ENCODE measurements around the gene STX17. TPM values are rescaled to one million over a fixed set of nuclear protein-coding genes. Genes with fewer than 3 reads are reported as not detected.
"Not testable (repeated sequence)": the region's sequence is repeated elsewhere in the genome, so short reads cannot be mapped to it uniquely, and the experiment has no call there.

Gene STX17
- total RNA-seq, 1 donor from 2014 or later, result 25.0 TPM

GRCh38 chr9:99954819-99955218 lies 48.4 kb downstream of the STX17 start:
- no peak for DNase-seq (ENCODE audit: missing footprints)
- intact Hi-C loops (cut with DNase I), result no loop called here
- no peak for ATAC-seq

- intact Hi-C loops (cut with DNase I), result no loop called here
- no peak for ATAC-seq
- no peak for DNase-seq (ENCODE audit: missing footprints)
Measured at GRCh38 chr9:99955606-99956005, 49.2 kb downstream of the STX17 start.

- intact Hi-C loops (cut with DNase I), result no loop called here
- ATAC-seq (no peak), DNase-seq (ENCODE audit: missing footprints) (no peak)
Measured at GRCh38 chr9:99962680-99963261, 56.3 kb downstream of the STX17 start.

DNA sequence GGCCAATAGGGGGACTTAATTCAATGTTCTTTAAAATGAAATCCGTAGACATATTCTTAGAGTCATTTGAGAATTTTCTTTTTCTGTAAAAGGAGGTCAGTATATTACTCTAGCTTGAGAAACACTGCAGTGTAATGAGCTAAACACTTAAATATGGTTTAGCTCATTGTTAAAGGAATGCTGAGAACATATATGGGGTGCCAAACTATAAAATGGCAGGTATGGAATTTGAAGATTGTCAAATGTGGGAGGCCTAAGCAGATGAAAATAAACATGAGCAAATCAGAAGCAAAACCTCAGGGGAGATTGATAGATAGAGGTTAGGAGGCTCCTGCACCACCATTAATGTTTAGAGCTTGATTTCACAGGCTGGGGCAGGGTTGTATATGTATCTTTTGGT lies 57.9 kb downstream of the STX17 start:
- ATAC-seq (no peak), DNase-seq (ENCODE audit: missing footprints) (no peak)
- intact Hi-C loops (cut with DNase I), result no loop called here

DNA sequence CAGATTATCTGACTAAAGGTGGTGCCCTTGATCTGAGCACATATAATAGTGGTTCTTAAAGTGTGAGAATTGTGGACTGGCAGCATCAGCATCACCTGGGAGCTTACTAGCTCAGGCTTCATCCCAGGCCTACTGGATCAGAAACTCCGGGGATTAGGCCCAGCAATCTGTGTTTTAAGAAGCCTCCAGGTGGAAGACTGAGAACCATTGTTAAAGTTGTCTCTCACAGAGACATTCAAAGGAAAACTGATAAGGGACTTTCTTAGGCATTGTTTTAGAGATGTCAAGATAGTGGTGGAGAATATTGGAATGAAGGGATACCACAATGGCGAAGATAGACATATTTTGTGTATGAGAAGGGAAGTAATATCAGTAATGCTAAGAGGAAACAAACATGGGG lies 59.5 kb downstream of the STX17 start:
- DNase-seq (ENCODE audit: missing footprints), result no peak
- intact Hi-C loops (cut with DNase I), result no loop called here
- ATAC-seq, result no peak

DNA sequence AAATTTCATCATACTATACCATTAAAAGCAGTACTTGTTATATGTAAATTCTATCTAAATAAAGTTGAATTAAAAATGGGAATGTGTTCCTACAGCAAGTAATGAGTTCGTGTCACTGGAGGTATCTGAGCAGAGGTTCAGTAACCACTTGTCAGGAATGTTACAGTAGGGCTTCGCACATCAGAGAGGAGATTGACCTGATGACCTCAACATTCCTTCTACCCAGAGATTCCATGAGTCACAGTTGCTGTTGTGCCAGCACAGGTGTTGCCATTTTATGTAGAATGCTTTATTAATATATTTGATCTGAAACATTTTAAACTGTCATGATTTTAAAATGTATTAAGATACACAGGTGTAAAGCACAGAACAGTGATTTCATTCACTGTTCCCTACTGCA lies 60.3 kb downstream of the STX17 start:
- intact Hi-C loops (cut with DNase I), result no loop called here
- no peak for DNase-seq (ENCODE audit: missing footprints)
- ATAC-seq, result no peak

DNA sequence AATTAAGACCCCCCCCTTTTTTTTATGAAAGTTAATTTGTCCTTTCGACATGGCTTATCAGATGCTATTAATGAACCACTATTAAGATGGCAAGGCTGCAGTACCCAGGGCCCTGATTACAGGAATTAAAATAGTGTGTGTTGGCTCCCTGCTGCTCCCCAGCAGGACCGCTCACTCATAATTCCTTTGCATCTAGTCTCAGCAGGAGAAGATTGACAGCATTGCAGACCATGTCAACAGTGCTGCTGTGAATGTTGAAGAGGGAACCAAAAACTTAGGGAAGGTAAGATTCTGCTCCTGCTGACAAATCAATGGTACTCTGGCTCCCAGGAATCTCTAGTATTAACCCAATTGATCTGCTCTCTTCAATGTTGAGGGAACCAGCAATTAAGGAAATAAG lies 61.0 kb downstream of the STX17 start:
- DNase-seq (ENCODE audit: missing footprints), result no peak
- intact Hi-C loops (cut with DNase I), result no loop called here
- no peak for ATAC-seq

DNA sequence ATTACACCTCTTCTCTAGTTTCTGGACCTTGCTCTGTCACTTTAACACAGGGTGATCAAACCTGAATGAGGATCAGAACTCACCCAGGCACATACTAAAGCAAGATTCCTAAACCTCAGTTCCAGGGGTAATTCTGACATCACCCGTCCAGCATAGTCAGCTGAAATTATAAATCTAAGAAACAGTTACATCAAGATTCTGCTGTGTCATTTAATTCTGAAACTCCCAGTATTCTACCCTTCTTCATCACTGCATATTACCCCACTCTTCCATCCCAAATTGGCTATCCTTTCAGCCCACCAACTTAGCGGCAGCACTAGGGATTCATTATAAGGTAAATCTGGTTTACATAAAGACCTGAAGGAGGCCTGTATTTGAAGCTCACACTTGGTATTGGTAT lies 64.0 kb downstream of the STX17 start:
- DNase-seq (ENCODE audit: missing footprints), result no peak
- intact Hi-C loops (cut with DNase I), result no loop called here
- ATAC-seq, result no peak

DNA sequence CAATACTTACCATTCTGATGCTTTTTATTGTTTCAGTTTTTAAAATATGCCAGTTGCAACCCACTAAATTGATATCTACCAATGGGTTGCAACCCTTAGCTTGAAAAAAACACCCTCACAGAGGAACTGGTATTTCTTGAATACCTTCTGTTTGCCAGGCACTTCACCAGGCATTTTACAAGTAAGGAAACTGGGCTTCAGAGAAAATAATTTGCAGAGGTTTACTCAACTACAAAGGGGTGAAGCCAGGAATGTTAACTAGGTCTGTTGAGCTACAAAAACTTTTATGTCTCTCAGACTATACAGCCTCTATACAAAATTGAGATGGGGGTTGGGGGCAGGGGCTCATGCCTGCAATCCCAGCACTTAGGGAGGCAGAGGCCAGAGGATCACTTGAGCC lies 65.0 kb downstream of the STX17 start:
- no peak for ATAC-seq

DNA sequence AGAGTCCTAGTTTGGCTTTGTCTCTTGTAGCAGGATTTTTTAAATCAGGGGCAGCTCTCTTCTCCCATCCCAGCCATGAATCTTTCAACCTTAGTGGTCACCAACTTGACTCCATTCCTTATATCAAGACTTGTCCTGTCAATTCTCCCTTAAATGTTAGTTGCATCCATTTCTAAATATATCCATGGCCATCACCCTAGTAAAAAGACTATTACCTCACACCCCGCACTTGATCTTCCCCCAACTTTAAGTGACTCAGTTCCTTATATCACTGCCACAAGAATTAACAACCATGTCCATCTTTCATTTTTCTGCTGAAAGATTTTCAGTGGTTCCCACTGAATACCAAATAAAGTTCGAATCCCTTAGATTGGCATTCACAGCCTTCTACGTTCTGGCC lies 67.0 kb downstream of the STX17 start:
- no peak for ATAC-seq
- no peak for DNase-seq (ENCODE audit: missing footprints)
- intact Hi-C loops (cut with DNase I), result no loop called here

More for the DNA sequence above, 65.0 kb downstream of the STX17 start:
- intact Hi-C loops (cut with DNase I), result no loop called here
- no peak for DNase-seq (ENCODE audit: missing footprints)

GRCh38 chr9:99977033-99977792 lies 70.8 kb downstream of the STX17 start:
- ATAC-seq (no peak), DNase-seq (ENCODE audit: missing footprints) (no peak)
- intact Hi-C loops (cut with DNase I), result no loop called here

GRCh38 chr9:99978221-99978620 lies 71.8 kb downstream of the STX17 start:
- DNase-seq (ENCODE audit: missing footprints) (no peak), ATAC-seq (no peak)
- intact Hi-C loops (cut with DNase I), result no loop called here

- intact Hi-C loops (cut with DNase I), result no loop called here
- ATAC-seq (no peak), DNase-seq (ENCODE audit: missing footprints) (no peak)
Measured at GRCh38 chr9:99980598-99980997, 74.1 kb downstream of the STX17 start.

DNA sequence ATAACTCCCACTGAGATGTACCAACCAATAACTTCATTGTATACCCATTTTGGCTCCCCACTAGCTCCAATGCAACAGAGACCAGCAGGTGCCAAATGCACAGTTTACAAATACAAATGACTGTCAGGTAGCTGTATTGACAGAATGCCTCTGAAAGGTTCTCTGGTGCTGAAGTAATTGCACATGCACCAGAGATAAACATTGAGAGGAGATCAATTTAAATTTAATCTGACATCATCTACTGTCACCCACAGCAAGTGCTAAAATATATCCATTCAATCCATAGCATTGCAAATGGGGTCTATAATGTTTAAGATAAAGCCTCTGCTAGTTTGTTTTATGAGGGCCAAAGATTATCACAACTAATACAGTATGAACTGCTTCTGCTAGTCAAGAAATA lies 80.2 kb downstream of the STX17 start:
- DNase-seq (ENCODE audit: missing footprints), result no peak
- no peak for ATAC-seq
- intact Hi-C loops (cut with DNase I), result no loop called here

DNA sequence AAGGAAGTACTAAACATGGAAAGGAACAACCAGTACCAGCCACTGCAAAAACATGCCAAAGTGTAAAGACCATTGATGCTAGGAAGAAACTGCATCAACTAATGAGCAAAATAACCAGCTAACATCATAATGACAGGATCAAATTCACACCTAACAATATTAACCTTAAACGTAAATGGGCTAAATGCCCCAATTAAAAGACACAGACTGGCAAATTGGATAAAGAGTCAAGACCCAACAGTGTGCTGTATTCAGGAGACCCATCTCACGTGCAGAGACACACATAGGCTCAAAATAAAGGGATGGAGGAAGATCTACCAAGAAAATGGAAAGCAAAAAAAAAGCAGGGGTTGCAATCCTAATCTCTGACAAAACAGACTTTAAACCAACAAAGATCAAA lies 84.1 kb downstream of the STX17 start:
- ATAC-seq; intact Hi-C loops (cut with DNase I); DNase-seq (ENCODE audit: missing footprints): not testable (repeated sequence)

DNA sequence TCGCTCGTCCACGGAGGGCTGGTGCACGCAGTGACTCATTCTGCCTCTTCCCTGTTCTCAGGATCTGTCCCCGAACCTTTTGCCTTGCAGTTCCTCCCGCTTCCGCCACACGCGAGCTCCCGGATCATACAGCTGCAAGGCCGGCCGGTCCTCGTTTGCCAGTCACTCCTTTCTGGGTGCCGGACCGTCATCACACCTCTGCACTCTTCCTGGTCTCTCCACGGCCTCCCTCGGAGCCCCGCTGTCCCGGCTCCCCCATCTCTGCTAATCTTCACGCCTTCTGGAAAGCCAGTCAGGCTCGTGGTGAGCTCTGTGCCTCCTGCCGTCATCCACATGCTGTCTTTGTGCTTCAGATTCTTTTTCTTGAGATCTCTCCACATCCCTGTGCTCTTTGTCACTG lies 91.8 kb downstream of the STX17 start:
- intact Hi-C loops (cut with DNase I), result no loop called here
- DNase-seq (ENCODE audit: missing footprints) (peak; percentile 62), ATAC-seq (no peak)

DNA sequence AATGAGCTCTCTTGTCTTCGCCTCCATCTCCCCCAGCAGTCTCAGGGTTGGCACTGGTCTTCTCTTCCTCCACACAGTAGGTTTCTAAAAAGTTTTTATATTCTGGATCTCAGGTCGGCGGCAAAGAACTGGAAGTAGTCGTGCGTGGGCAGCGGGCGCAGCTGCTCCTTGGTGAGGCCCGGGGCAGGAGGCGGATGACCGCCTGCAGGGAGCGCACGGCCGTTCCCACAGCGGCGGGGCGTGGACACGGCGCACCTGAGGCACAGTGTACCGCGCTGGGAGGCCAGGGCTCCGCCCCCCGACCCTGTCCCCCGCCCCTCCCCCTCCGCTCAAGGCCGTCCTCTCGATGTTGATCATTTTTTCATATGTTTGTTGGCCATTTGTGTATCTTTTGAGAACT lies 92.4 kb downstream of the STX17 start:
- ATAC-seq (no peak), DNase-seq (ENCODE audit: missing footprints) (no peak)
- intact Hi-C loops (cut with DNase I), result no loop called here

DNA sequence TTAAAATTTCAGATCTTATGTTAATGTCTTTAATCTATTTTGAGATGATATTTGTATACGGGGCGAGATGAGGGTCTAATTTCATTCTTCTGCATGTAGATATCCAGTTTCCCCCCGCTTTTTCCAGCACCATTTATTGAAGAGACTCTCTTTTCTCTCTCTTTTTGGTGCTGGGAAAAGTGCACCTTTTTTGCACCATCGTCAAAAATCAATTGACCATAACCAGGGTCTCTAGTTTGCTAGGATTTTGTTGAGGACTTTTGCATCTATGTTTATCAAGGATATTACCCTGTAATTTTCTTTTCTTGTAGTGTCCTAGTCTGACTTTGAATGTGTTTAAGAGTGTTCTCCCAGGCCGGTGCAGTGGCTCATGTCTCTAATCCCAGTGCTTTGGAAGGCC lies 93.3 kb downstream of the STX17 start:
- ATAC-seq, result no peak
- intact Hi-C loops (cut with DNase I), result loop anchor here (10.0 kb wide), 1 partner anchor 815 kb away; no protein-coding TSS in a partner anchor
- DNase-seq (ENCODE audit: missing footprints), result no peak

GRCh38 chr9:100011062-100011681 lies 104.7 kb downstream of the STX17 start:
- ATAC-seq (no peak), DNase-seq (ENCODE audit: missing footprints) (no peak)
- intact Hi-C loops (cut with DNase I), result loop anchor here (10.0 kb wide), 1 partner anchor 186 kb away; the partner anchor contains the start of gene NR4A3

GRCh38 chr9:100012279-100012678 lies 105.8 kb downstream of the STX17 start:
- no peak for ATAC-seq
- intact Hi-C loops (cut with DNase I), result loop anchor here (10.0 kb wide), 1 partner anchor 187 kb away; the partner anchor contains the start of gene NR4A3
- DNase-seq (ENCODE audit: missing footprints), result no peak

Data from Right ventricle myocardium inferior (tissue), 1 donor.